IMR-90 (cell line): ENCODE results near the gene FBXL13. TPM values are rescaled to one million over a fixed set of nuclear protein-coding genes. Genes with fewer than 3 reads are reported as not detected.
A peak's percentile ranks its signal among the peaks of the same experiment; 100 is the strongest.

Experiments
- ATAC-seq: fragments of 200-7000 bp; cut with Tn5 transposase; 2 replicates; pipeline ENCODE4 v1.9.1; 2020; ENCODE audit warnings: low read depth, mild to moderate bottlenecking, moderate library complexity
- BruUV-seq: library from RNA; stranded (reverse); fragments of 400-500 nt; replicated peaks from 2 replicates; lab custom pipeline; 2021; lab: Mats Ljungman, UMichigan
- CTCF ChIA-PET: fragments of 300-600 bp; formaldehyde crosslinking; extraction: SDS; loops from one replicate; lab custom pipeline; 2021; ENCODE audit warnings: antibody characterized with exemption; lab: Yijun Ruan, JAX
- POLR2A ChIA-PET: fragments of 300-600 bp; sonication (Branson Sonifier 250); formaldehyde crosslinking; loops from one replicate; lab custom pipeline; 2022; ENCODE audit warnings: antibody characterized with exemption; ENCODE audit not compliant: unreplicated experiment; lab: Charles Lee
- DNase-seq: peaks from one replicate; pipeline ENCODE4 v3.0.0; 2013
- H2AFZ ChIP-seq: replicated peaks from 2 replicates; pipeline ENCODE3; 2013; ENCODE audit warnings: low read length, mild to moderate bottlenecking; ENCODE audit not compliant: poor library complexity
- H2AK5ac ChIP-seq: 2 replicates; pipeline ENCODE4 v1.6.1; 2013; ENCODE audit warnings: low read depth, low read length, inconsistent platforms
- H2AK9ac ChIP-seq: replicated peaks from 2 replicates; pipeline ENCODE3; 2013; ENCODE audit warnings: mild to moderate bottlenecking, low read depth, low read length, moderate library complexity; ENCODE audit not compliant: poor library complexity
- H2BK120ac ChIP-seq: 2 replicates; pipeline ENCODE4 v1.6.1; 2013; ENCODE audit warnings: low read depth, low read length, inconsistent platforms
- H2BK15ac ChIP-seq: 3 replicates; pipeline ENCODE4 v1.6.1; 2013; ENCODE audit warnings: low read depth, low read length, inconsistent platforms
- H2BK20ac ChIP-seq: 2 replicates; pipeline ENCODE4 v1.6.1; 2013; ENCODE audit warnings: low read depth, mild to moderate bottlenecking, inconsistent platforms, low read length, moderate library complexity
- H2BK5ac ChIP-seq: 2 replicates; pipeline ENCODE4 v1.6.1; 2013; ENCODE audit warnings: mild to moderate bottlenecking, low read depth, low read length, inconsistent platforms; ENCODE audit not compliant: poor library complexity, severe bottlenecking
- H3K14ac ChIP-seq: replicated peaks from 2 replicates; pipeline ENCODE4 v1.6.1; 2013; ENCODE audit warnings: low read depth, low read length, inconsistent platforms
- H3K18ac ChIP-seq: 2 replicates; pipeline ENCODE4 v1.6.1; 2013; ENCODE audit warnings: low read depth, low read length, control low read depth
- H3K23ac ChIP-seq: 2 replicates; pipeline ENCODE4 v1.6.1; 2013; ENCODE audit warnings: low read depth, low read length, inconsistent platforms
- H3K27ac ChIP-seq: 2 replicates; pipeline ENCODE4 v1.5.1; 2013; ENCODE audit warnings: mild to moderate bottlenecking, control low read depth, low read length; ENCODE audit not compliant: insufficient read depth
- H3K27me3 ChIP-seq: 2 replicates; pipeline ENCODE4 v1.6.1; 2013; ENCODE audit warnings: low read length; ENCODE audit not compliant: control insufficient read depth, insufficient read depth
- H3K36me3 ChIP-seq: 2 replicates; pipeline ENCODE4 v1.6.1; 2013; ENCODE audit warnings: low read length, mixed read lengths; ENCODE audit not compliant: control insufficient read depth, insufficient read depth
- H3K4ac ChIP-seq: 2 replicates; pipeline ENCODE4 v1.6.1; 2013; ENCODE audit warnings: low read depth, low read length, inconsistent platforms
- H3K4me1 ChIP-seq: 2 replicates; pipeline ENCODE4 v1.6.1; 2013; ENCODE audit warnings: low read length, mixed read lengths; ENCODE audit not compliant: control insufficient read depth, insufficient read depth
- H3K4me2 ChIP-seq: 2 replicates; pipeline ENCODE4 v1.6.1; 2013; ENCODE audit warnings: low read depth, mild to moderate bottlenecking, control low read depth, low read length, moderate library complexity
- H3K4me3 ChIP-seq: 2 replicates; pipeline ENCODE4 v1.5.1; 2013; ENCODE audit warnings: low read depth, mild to moderate bottlenecking, control low read depth, low read length, moderate library complexity; ENCODE audit not compliant: insufficient read depth
- H3K56ac ChIP-seq: 2 replicates; pipeline ENCODE4 v1.6.1; 2013; ENCODE audit warnings: low read length, inconsistent platforms; ENCODE audit not compliant: insufficient read depth; ENCODE audit errors: extremely low read depth
- H3K79me1 ChIP-seq, 2 experiments: 2 replicates each; pipeline ENCODE4 v1.6.1; 2013; ENCODE audit warnings: low read length in 2 of 2, inconsistent platforms in 1 of 2, low read depth in 1 of 2
- H3K9ac ChIP-seq: 2 replicates; pipeline ENCODE4 v1.6.1; 2013; ENCODE audit warnings: low read depth, low read length, control low read depth
- H3K9me1 ChIP-seq: 2 replicates; pipeline ENCODE4 v1.6.1; 2013; ENCODE audit warnings: low read length, inconsistent platforms; ENCODE audit not compliant: insufficient read depth
- H3K9me3 ChIP-seq: 2 replicates; pipeline ENCODE4 v1.6.1; 2013; ENCODE audit warnings: low read length; ENCODE audit not compliant: control insufficient read depth, insufficient read depth
- H4K20me1 ChIP-seq: 2 replicates; pipeline ENCODE4 v1.6.1; 2013; ENCODE audit warnings: low read length, inconsistent platforms; ENCODE audit not compliant: insufficient read depth
- H4K5ac ChIP-seq: 2 replicates; pipeline ENCODE4 v1.6.1; 2013; ENCODE audit warnings: mild to moderate bottlenecking, low read depth, low read length, control low read depth
- H4K8ac ChIP-seq, 2 experiments: 2 replicates each; pipeline ENCODE4 v1.6.1; 2013; ENCODE audit warnings: low read depth in 2 of 2, low read length in 2 of 2, control low read depth in 1 of 2, inconsistent platforms in 1 of 2
- H4K91ac ChIP-seq: 2 replicates; pipeline ENCODE4 v1.6.1; 2013; ENCODE audit warnings: low read depth, low read length, inconsistent platforms; ENCODE audit not compliant: insufficient read depth
- FOS ChIP-seq: fragments of 150-350 bp; IDR thresholded peaks from 2 replicates; pipeline ENCODE4 v1.6.1; 2016; ENCODE audit warnings: low read depth, low read length
- MAFK ChIP-seq: IDR thresholded peaks from 2 replicates; pipeline ENCODE4 v1.6.1; 2012; ENCODE audit warnings: low read depth, low read length, improper control_type of control experiment
- WGBS, 2 experiments: methylation state at CpG; one replicate each; pipeline versions ENCODE4 v1.1.5 to v1.1.7; 2013; ENCODE audit warnings: missing lambda C conversion rate in 2 of 2; ENCODE audit not compliant: insufficient read length in 1 of 2; ENCODE audit errors: extremely low coverage in 2 of 2; 5-methylcytosine and 5-hydroxymethylcytosine counted together
- dilution Hi-C: fragments of 300-500 bp; cut with HindIII; formaldehyde crosslinking; loops from one replicate; pipeline ENCODE4 v1.14.3; 2018; ENCODE audit warnings: low sequenced_read_pairs; ENCODE audit not compliant: unreplicated experiment
- in situ Hi-C: fragments of 300-500 bp; cut with MboI; formaldehyde crosslinking; loops from 3 replicates; pipeline ENCODE4 v1.14.3; 2019; ENCODE audit warnings: low sequenced_read_pairs, inconsistent platforms, mixed read lengths
- intact Hi-C: fragments of 100-400 bp; cut with micrococcal nuclease; formaldehyde crosslinking; loops from 2 replicates; pipeline ENCODE4 v1.10.0; 2022
- polyA plus RNA-seq, 3 experiments: library from polyadenylated mRNA; depleted of rRNA; stranded (reverse); fragments of >200 nt; gene quantifications; 2 replicates each; pipeline ENCODE4 v1.2.3, GENCODE V29; 2012; ENCODE audit warnings: low replicate concordance in 1 of 3
- total RNA-seq: library from RNA; depleted of rRNA; stranded (reverse); fragments of >200 nt; gene quantifications from 2 replicates; pipeline ENCODE4 v1.2.3, GENCODE V29; 2012

Gene FBXL13
- total and polyA plus RNA-seq, 2 of the 4 experiments (the other 2 are of a cell fraction) = 0.24 to 0.36 TPM

DNA sequence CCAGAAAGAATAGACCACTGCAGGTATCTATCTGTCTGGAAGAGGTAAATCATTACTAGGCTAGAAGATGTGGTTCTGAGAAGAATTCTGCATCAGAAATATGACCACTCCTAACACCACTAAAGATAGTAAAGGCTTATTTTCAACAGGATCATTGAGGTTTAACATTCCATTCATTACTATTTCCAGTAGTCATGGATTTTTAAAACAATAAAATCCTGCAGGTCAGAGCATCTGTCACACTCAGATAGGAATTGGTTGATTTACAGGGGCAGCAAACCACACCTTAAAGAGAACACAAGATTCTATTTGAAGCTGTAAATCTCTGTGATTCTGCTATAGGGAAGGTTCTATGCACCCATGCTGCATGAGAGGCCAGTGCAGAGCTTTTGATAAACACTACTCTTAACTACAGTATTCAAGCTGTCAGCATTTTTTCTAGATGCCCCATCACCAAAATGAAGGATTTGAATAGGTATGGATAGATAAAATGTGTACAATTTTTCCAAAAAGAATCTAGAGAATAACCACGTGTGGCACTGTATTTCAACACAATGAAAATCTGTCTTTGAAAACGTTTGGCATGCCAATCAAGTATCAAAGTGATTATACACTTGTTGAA, 147.2 kb downstream of the FBXL13 start:
- Histone ChIP-seq H4K91ac (peak overlapping the region; percentile 28; the same call in 1 of the 2 replicates), H3K18ac (peak overlapping the region; percentile 44; the same call in 1 of the 2 replicates), H2BK5ac (no peak overlapping the region), H3K4me1 (peaks cover 18% of the 10 kb centered on the region), H3K9ac (no peak overlapping the region), H3K56ac (no peak overlapping the region), H3K14ac (peak overlapping the region; percentile 89), H3K9me1 (peaks cover 10% of the 10 kb centered on the region; the same call in 1 of the 2 replicates), H2AFZ (no peak overlapping the region), H2AK9ac (no peak overlapping the region), H4K8ac (peak overlapping the region in 1 of 2 experiments; percentile 31; a peak in 2 of 4 replicates), H3K79me1 (peaks cover 23 to 45% of the 10 kb centered on the region in 2 experiments; a peak in 3 of 4 replicates), H3K27me3 (no peaks in the 10 kb centered on the region), H3K23ac (peak overlapping the region; percentile 20; the same call in 1 of the 2 replicates), H3K4ac (peak overlapping the region; percentile 69; the same call in 1 of the 2 replicates), H2BK15ac (0 out of 3 replicates have a peak overlapping the region, but pooled peaks have one; percentile 62), H4K5ac (0 out of 2 replicates have a peak overlapping the region, but pooled peaks have one; percentile 48), H3K9me3 (no peaks in the 10 kb centered on the region), H3K27ac (no peak overlapping the region), H4K20me1 (no peaks in the 10 kb centered on the region; the same call in 1 of the 2 replicates), H3K36me3 (0 out of 2 replicates have a peak, but pooled peaks cover 1% of the 10 kb centered on the region), H3K4me3 (no peak overlapping the region), H2BK20ac (peak overlapping the region; percentile 51; the same call in 1 of the 2 replicates), H3K4me2 (peak overlapping the region; percentile 55; the same call in 1 of the 2 replicates), H2AK5ac (0 out of 2 replicates have a peak overlapping the region, but pooled peaks have one; percentile 43), H2BK120ac (peak overlapping the region; percentile 86)
- CTCF ChIA-PET = interaction anchor here (0.6 to 3.9 kb wide), 4 partner anchors 11 to 134 kb away, joined by 3 to 14 read pairs (median 4); no protein-coding TSS in a partner anchor
- DNase-seq = no peak
- intact Hi-C loops (no loop called here), dilution Hi-C loops (no loop called here), in situ Hi-C loops (no loop called here)
- peak; percentile 48 for ATAC-seq
- TF ChIP-seq FOS (no peak), MAFK (peak; percentile 57)
- BruUV-seq = no TSS peak
- POLR2A ChIA-PET = no interaction called here
- no CpG with 5 or more reads among the region's 2 CpGs for WGBS, 2 experiments
